Activated naive CD4-positive, alpha-beta T cell treated with anti-CD3 and anti-CD28 coated beads, Interleukin-2, amount 50 U/mL, for 72 hours (primary cell): ENCODE results near the gene IFNL1. TPM values are rescaled to one million over a fixed set of nuclear protein-coding genes. Genes with fewer than 3 reads are reported as not detected.
A peak's percentile ranks its signal among the peaks of the same experiment; 100 is the strongest.
"Not testable (repeated sequence)": the region's sequence is repeated elsewhere in the genome, so short reads cannot be mapped to it uniquely, and the experiment has no call there.

Experiments used
- ATAC-seq, 2 donors: fragments of 150-1000 bp; cut with Tn5 transposase; 2 replicates each; pipeline ENCODE4 v1.10.0; 2021; ENCODE audit warnings: mild to moderate bottlenecking in 2 of 2, moderate library complexity in 2 of 2
- DNase-seq, 2 donors: peaks; one replicate each; pipeline ENCODE4 v3.0.0; 2021 to 2022; ENCODE audit warnings: low spot score in 2 of 2
- H3K27ac Mint-ChIP-seq, 2 donors: one replicate each; pipeline ENCODE4 v1.8.0; 2022; ENCODE audit warnings: mild to moderate bottlenecking in 2 of 2, mixed read lengths in 2 of 2
- H3K36me3 Mint-ChIP-seq, 2 donors: one replicate each; pipeline ENCODE4 v1.8.0; 2022; ENCODE audit warnings: mixed read lengths in 2 of 2
- H3K9me3 Mint-ChIP-seq, 2 donors: one replicate each; pipeline ENCODE4 v1.8.0; 2022; ENCODE audit warnings: mixed read lengths in 2 of 2
- total RNA-seq, 2 donors: library from RNA; stranded (reverse); gene quantifications; one replicate each; pipeline ENCODE4 v1.2.3, GENCODE V29; 2022

Gene IFNL1
- total RNA-seq, 2 donors from 2014 or later = 1.8 TPM; not detected in 1

- peak overlapping the region; percentile 95 to 99 for H3K27ac Mint-ChIP-seq
- DNase-seq = no peak
- H3K36me3 Mint-ChIP-seq = peaks cover 17 to 37% of the 10 kb centered on the region in 2 donors
- ATAC-seq = no peak
- H3K9me3 Mint-ChIP-seq = no peaks in the 10 kb centered on the region
Observed at GRCh38 chr19:39334444-39334976, 38.3 kb downstream of the IFNL1 start.

GRCh38 chr19:39335168-39335548 lies 39.0 kb downstream of the IFNL1 start:
- ATAC-seq = peak; percentile 42 to 50
- H3K9me3 Mint-ChIP-seq = no peaks in the 10 kb centered on the region
- H3K27ac Mint-ChIP-seq = peak overlapping the region; percentile 95 to 99
- H3K36me3 Mint-ChIP-seq = peaks cover 17 to 37% of the 10 kb centered on the region in 2 donors
- DNase-seq = peak in 1 of 2 donors; percentile 31

GRCh38 chr19:39336483-39336882 lies 40.3 kb downstream of the IFNL1 start:
- peak overlapping the region; percentile 95 to 99 for H3K27ac Mint-ChIP-seq

GRCh38 chr19:39339674-39340073 lies 43.5 kb downstream of the IFNL1 start:
- no peak for DNase-seq
- H3K9me3 Mint-ChIP-seq = no peaks in the 10 kb centered on the region
- no peak for ATAC-seq
- peak overlapping the region; percentile 92 to 96 for H3K27ac Mint-ChIP-seq
- H3K36me3 Mint-ChIP-seq = peaks cover 26 to 42% of the 10 kb centered on the region in 2 donors

More at GRCh38 chr19:39336483-39336882, 40.3 kb downstream of the IFNL1 start:
- peaks cover 24 to 38% of the 10 kb centered on the region in 2 donors for H3K36me3 Mint-ChIP-seq
- no peaks in the 10 kb centered on the region for H3K9me3 Mint-ChIP-seq
- no peak for DNase-seq
- no peak for ATAC-seq

- Mint-ChIP-seq H3K27ac (peak overlapping the region; percentile 92 to 96), H3K36me3 (peaks cover 21 to 37% of the 10 kb centered on the region in 2 donors)
- H3K9me3 Mint-ChIP-seq, ATAC-seq, DNase-seq: not testable (repeated sequence)
Observed at GRCh38 chr19:39340156-39340555, 43.9 kb downstream of the IFNL1 start.

- DNase-seq = peak in 1 of 2 donors; percentile 23
- Mint-ChIP-seq H3K36me3 (peaks cover 11 to 28% of the 10 kb centered on the region in 2 donors), H3K9me3 (no peaks in the 10 kb centered on the region), H3K27ac (peak overlapping the region; percentile 92 to 96)
- ATAC-seq = peak; percentile 0 to 3
Observed at GRCh38 chr19:39341129-39341718, 45.0 kb downstream of the IFNL1 start.

GRCh38 chr19:39341719-39342604 lies 45.8 kb downstream of the IFNL1 start, which contains the start of gene SAMD4B:
TSS of gene SAMD4B (plus strand) at chr19:39342421. CDS start at chr19:39356894, 14,473 bp downstream.
- Mint-ChIP-seq H3K27ac (peak within 1 kb of the TSS; percentile 92 to 96), H3K36me3 (peaks cover 11 to 28% of the 10 kb centered on the region in 2 donors), H3K9me3 (no peaks in the 10 kb centered on the region)
- ATAC-seq (peak; percentile 90 to 92), DNase-seq (peak; percentile 99 to 100)

- DNase-seq (no peak), ATAC-seq (no peak)
- Mint-ChIP-seq H3K27ac (peak overlapping the region; percentile 75 to 93), H3K9me3 (no peaks in the 10 kb centered on the region), H3K36me3 (peaks cover 11 to 28% of the 10 kb centered on the region in 2 donors)
Observed at GRCh38 chr19:39342647-39343305, 46.6 kb downstream of the IFNL1 start.

GRCh38 chr19:39345956-39346355 lies 49.7 kb downstream of the IFNL1 start:
- DNase-seq (no peak), ATAC-seq (no peak)
- Mint-ChIP-seq H3K27ac (peak overlapping the region in 1 of 2 donors; percentile 10), H3K36me3 (peaks cover 8 to 26% of the 10 kb centered on the region in 2 donors), H3K9me3 (no peaks in the 10 kb centered on the region)

GRCh38 chr19:39347332-39348164 lies 51.3 kb downstream of the IFNL1 start:
- ATAC-seq (peak in 1 of 2 donors; percentile 13), DNase-seq (no peak)
- peaks cover 0 to 26% of the 10 kb centered on the region in 2 donors for H3K36me3 Mint-ChIP-seq
- H3K9me3 Mint-ChIP-seq = no peaks in the 10 kb centered on the region
- peak overlapping the region; percentile 37 to 62 for H3K27ac Mint-ChIP-seq

Other genes starting within 250 kb of the IFNL1 start
- under 1 TPM in 1 of 2 donors, not detected in 1; 0.08 TPM for gene ACP7, start 212.0 kb upstream of the IFNL1 start, total RNA-seq
- 10 to 100 TPM; 15.6 to 19.4 TPM for gene PAK4, start 170.6 kb upstream of the IFNL1 start, total RNA-seq
- not detected for gene NCCRP1, start 99.4 kb upstream of the IFNL1 start, total RNA-seq
- gene SYCN, start 92.1 kb upstream of the IFNL1 start, total RNA-seq = not detected
- gene IFNL3, start 51.4 kb upstream of the IFNL1 start, total RNA-seq = under 1 TPM in 1 of 2 donors, not detected in 1; 0.60 TPM
- not detected for gene IFNL4, start 47.6 kb upstream of the IFNL1 start, total RNA-seq
- gene IFNL2, start 28.0 kb upstream of the IFNL1 start, total RNA-seq = under 1 TPM in 1 of 2 donors, not detected in 1; 0.35 TPM
- gene LRFN1, start 24.5 kb downstream of the IFNL1 start, total RNA-seq = 10 to 100 TPM in 1 of 2 donors, 1 to 10 TPM in 1; 5.3 to 11.2 TPM
- gene GMFG, start 39.6 kb downstream of the IFNL1 start, total RNA-seq = 100 to 1,000 TPM; 315 to 372 TPM
- 10 to 100 TPM; 42.1 to 56.1 TPM for gene SAMD4B, start 46.0 kb downstream of the IFNL1 start, total RNA-seq
- 10 to 100 TPM; 42.2 to 58.2 TPM for gene PAF1, start 94.7 kb downstream of the IFNL1 start, total RNA-seq
- gene MED29, start 95.0 kb downstream of the IFNL1 start, total RNA-seq = 10 to 100 TPM; 22.2 to 23.6 TPM
- 100 to 1,000 TPM in 1 of 2 donors, 10 to 100 TPM in 1; 59.7 to 183 TPM for gene ZFP36, start 110.4 kb downstream of the IFNL1 start, total RNA-seq
- gene PLEKHG2, start 116.3 kb downstream of the IFNL1 start, total RNA-seq = 10 to 100 TPM; 52.4 to 55.6 TPM
- gene RPS16, start 139.5 kb downstream of the IFNL1 start, total RNA-seq = 1,000 to 10,000 TPM; 3,128 to 3,624 TPM
- gene SUPT5H, start 149.2 kb downstream of the IFNL1 start, total RNA-seq = 100 to 1,000 TPM; 197 to 211 TPM
- 10 to 100 TPM; 71.2 to 84.8 TPM for gene TIMM50, start 184.4 kb downstream of the IFNL1 start, total RNA-seq
- gene DLL3, start 202.5 kb downstream of the IFNL1 start, total RNA-seq = under 1 TPM; 0.46 to 0.97 TPM
- not detected for gene SELENOV, start 218.7 kb downstream of the IFNL1 start, total RNA-seq
- 1 to 10 TPM; 3.0 to 4.6 TPM for gene EID2B, start 236.4 kb downstream of the IFNL1 start, total RNA-seq
- 10 to 100 TPM; 11.4 to 12.7 TPM for gene EID2, start 243.8 kb downstream of the IFNL1 start, total RNA-seq